B cell (primary cell): ENCODE data around the gene BRIP1.

Experiments used
- EZH2 ChIP-seq: IDR thresholded peaks from 2 replicates; pipeline ENCODE4 v1.6.1; 2012; ENCODE audit warnings: borderline replicate concordance, low read depth, mild to moderate bottlenecking, moderate library complexity, low read length; ENCODE audit not compliant: insufficient read depth, poor library complexity, severe bottlenecking
- TF ChIP-seq, protein P1 (sequence below): fragments of 200-600 bp; IDR thresholded peaks from one replicate; pipeline ENCODE4 v1.8.0; 2022; ENCODE audit warnings: antibody characterized with exemption, mild to moderate bottlenecking

- TF ChIP-seq, protein P1, sequence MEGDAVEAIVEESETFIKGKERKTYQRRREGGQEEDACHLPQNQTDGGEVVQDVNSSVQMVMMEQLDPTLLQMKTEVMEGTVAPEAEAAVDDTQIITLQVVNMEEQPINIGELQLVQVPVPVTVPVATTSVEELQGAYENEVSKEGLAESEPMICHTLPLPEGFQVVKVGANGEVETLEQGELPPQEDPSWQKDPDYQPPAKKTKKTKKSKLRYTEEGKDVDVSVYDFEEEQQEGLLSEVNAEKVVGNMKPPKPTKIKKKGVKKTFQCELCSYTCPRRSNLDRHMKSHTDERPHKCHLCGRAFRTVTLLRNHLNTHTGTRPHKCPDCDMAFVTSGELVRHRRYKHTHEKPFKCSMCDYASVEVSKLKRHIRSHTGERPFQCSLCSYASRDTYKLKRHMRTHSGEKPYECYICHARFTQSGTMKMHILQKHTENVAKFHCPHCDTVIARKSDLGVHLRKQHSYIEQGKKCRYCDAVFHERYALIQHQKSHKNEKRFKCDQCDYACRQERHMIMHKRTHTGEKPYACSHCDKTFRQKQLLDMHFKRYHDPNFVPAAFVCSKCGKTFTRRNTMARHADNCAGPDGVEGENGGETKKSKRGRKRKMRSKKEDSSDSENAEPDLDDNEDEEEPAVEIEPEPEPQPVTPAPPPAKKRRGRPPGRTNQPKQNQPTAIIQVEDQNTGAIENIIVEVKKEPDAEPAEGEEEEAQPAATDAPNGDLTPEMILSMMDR = no peak
- TF ChIP-seq EZH2 = no peak
These were observed 79.6 kb downstream of the BRIP1 start for GRCh38 chr17:61783556-61784304.
